Raji (cell line): ENCODE data around the gene SLC38A4.

ENCODE experiments used
- POLR2A ChIP-seq: IDR thresholded peaks from 2 replicates; pipeline ENCODE4 v1.6.1; 2011; ENCODE audit warnings: low read depth, low read length, control low read depth; ENCODE audit not compliant: insufficient read depth

The SLC38A4 gene

GRCh38 chr12:46830731-46831334, 5.0 kb upstream of the SLC38A4 start:
- no peak for TF ChIP-seq POLR2A

GRCh38 chr12:46824709-46825108, 1.1 kb downstream of the SLC38A4 start:
- TF ChIP-seq POLR2A: no peak

- no peak for TF ChIP-seq POLR2A
Observed at GRCh38 chr12:46818642-46819041, 7.2 kb downstream of the SLC38A4 start.

GRCh38 chr12:46815809-46816208, 10.0 kb downstream of the SLC38A4 start:
- no peak for TF ChIP-seq POLR2A

GRCh38 chr12:46814143-46814542, 11.7 kb downstream of the SLC38A4 start:
- no peak for TF ChIP-seq POLR2A

GRCh38 chr12:46811185-46811584, 14.6 kb downstream of the SLC38A4 start:
- TF ChIP-seq POLR2A: no peak

GRCh38 chr12:46808955-46809697, 16.7 kb downstream of the SLC38A4 start:
- no peak for TF ChIP-seq POLR2A

- TF ChIP-seq POLR2A: no peak
Observed at GRCh38 chr12:46808317-46808716, 17.5 kb downstream of the SLC38A4 start.

GRCh38 chr12:46804054-46804453, 21.7 kb downstream of the SLC38A4 start:
- no peak for TF ChIP-seq POLR2A

- no peak for TF ChIP-seq POLR2A
Observed at GRCh38 chr12:46803517-46803916, 22.3 kb downstream of the SLC38A4 start.

- no peak for TF ChIP-seq POLR2A
Observed at GRCh38 chr12:46801293-46801692, 24.5 kb downstream of the SLC38A4 start.

GRCh38 chr12:46800160-46800559, 25.6 kb downstream of the SLC38A4 start:
- no peak for TF ChIP-seq POLR2A

GRCh38 chr12:46798648-46799047, 27.1 kb downstream of the SLC38A4 start:
- TF ChIP-seq POLR2A: no peak

- TF ChIP-seq POLR2A: no peak
Observed at GRCh38 chr12:46798056-46798455, 27.7 kb downstream of the SLC38A4 start.

GRCh38 chr12:46795988-46796387, 29.8 kb downstream of the SLC38A4 start:
- TF ChIP-seq POLR2A: no peak

- no peak for TF ChIP-seq POLR2A
Observed at GRCh38 chr12:46794593-46795190, 31.1 kb downstream of the SLC38A4 start.
